ENCODE results near the gene NOC4L. TPM values are rescaled to one million over a fixed set of nuclear protein-coding genes. Genes with fewer than 3 reads are reported as not detected.
"Not testable (repeated sequence)": the region's sequence is repeated elsewhere in the genome, so short reads cannot be mapped to it uniquely, and the experiment has no call there.

The NOC4L gene
- total RNA-seq, 1 donor = 13.2 TPM

DNA sequence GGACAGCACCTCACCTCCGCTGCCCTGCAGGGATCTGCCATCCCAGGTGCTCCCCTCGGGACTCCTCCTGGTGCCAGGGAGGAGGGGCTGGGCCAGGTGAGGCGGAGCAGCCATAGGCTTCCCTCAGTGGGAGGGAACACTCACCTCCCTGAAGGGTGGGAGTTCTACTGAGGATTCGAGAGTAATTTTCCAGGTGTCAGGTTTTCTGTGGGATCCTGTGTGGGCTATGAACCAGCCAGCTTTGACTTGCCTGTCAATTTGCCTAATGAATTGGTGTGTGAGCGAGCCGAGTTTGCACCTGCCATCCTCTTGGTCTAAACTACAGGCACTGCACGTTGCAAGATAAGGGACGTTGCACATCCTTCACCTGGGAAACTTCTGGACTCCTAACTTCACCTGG is 50.3 kb downstream of the NOC4L start:
- no peak overlapping the region for H3K4me3 ChIP-seq (ENCODE audit: low read depth, low read length)
- TF ChIP-seq, protein P1, sequence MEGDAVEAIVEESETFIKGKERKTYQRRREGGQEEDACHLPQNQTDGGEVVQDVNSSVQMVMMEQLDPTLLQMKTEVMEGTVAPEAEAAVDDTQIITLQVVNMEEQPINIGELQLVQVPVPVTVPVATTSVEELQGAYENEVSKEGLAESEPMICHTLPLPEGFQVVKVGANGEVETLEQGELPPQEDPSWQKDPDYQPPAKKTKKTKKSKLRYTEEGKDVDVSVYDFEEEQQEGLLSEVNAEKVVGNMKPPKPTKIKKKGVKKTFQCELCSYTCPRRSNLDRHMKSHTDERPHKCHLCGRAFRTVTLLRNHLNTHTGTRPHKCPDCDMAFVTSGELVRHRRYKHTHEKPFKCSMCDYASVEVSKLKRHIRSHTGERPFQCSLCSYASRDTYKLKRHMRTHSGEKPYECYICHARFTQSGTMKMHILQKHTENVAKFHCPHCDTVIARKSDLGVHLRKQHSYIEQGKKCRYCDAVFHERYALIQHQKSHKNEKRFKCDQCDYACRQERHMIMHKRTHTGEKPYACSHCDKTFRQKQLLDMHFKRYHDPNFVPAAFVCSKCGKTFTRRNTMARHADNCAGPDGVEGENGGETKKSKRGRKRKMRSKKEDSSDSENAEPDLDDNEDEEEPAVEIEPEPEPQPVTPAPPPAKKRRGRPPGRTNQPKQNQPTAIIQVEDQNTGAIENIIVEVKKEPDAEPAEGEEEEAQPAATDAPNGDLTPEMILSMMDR (IDR thresholded peaks at IDR 0.05; ENCODE audit: insufficient read depth, low read length) = no peak

DNA sequence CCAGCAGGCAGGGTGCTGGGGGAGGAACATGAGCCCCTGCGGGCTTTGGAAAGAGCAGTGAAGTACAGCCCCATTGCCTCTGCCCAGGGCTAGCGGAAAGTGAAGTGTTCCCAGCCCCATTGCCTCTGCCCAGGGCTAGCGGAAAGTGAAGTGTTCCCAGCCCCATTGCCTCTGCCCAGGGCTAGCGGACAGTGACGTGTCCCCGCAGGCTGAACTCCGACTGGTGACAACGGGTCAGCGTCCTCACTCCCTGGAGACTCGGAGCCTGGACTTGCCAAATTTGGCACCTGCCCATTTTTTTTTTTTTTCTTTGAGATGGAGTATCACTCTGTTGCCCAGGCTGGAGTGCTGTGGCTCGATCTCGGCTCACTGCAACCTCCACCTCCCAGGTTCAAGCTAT is 51.0 kb downstream of the NOC4L start:
- not testable (repeated sequence) for DNase-seq (ENCODE audit: low read depth); H3K4me3 ChIP-seq (ENCODE audit: low read depth, low read length)

More for the DNA sequence above, 50.3 kb downstream of the NOC4L start:
- no peak for DNase-seq (ENCODE audit: low read depth)

DNA sequence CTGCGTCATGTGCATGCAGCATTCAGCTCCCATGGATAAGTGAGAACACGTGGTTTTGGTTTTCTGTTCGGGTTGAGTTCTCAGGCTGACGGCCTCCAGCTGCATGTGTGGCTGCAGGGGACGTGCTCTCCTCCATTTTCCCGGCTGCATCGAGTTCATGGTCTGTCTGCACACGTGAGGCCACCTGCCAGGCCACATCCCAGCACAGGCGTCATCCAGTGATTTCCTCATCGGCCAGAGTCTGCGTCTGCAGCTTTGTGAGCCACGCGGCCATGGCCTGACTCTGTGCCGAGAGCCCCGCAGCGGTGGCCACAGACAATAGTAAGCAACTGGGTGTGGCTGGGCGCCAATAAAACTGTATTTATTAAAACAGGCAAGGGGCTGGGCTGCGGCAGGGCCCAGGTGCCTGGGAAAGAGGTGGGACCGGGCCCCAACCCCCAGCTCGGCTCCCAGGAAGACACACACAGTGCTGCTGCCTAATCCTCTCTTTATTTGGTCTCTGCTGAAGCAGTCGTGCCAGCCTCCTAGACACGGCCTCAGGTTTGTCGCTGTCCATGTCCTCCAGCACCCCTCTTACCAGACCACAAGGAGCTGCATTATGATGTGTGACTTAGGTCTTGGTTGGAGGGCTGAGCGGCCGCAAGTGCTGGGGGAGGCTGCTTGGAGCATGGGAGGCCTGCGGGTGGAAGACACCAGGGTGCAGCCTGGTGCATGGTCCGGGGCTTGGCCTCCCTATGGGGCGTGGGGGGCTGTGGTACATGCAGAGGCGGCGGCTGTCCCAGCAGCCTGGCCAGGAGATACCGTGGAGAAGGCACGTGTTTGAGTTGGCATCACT is 52.0 kb downstream of the NOC4L start:
- TF ChIP-seq, protein P1 (IDR thresholded peaks at IDR 0.05; ENCODE audit: insufficient read depth, low read length) = no peak
- DNase-seq (ENCODE audit: low read depth) = no peak

DNA sequence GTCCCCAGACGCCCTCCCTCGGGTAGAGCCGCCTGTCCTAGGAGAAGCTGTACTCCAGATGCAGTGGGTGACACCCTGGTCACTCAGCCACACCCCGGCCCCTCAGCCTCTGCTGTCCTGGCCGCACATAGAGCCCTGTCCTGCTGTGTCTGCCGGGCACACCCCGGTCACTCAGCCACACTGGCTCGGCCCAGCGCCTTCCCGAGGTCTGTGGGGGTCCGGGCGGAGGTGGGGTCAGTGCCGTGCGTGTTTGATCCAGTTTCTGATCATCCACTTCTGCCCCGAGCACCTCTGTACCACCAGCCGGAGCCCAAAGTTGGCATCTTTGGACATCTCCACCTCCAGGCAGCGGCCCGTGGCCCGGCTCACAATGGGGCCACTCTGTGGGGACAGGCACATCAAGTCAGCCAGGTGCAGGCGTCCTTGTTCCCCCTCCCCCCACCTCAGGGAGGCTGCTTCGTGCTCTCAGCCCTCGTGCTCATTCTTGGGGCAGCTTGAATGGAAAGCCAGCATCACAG is 52.7 kb downstream of the NOC4L start:
- TF ChIP-seq, protein P1 (IDR thresholded peaks at IDR 0.05; ENCODE audit: insufficient read depth, low read length) = no peak
- H3K4me3 ChIP-seq (ENCODE audit: low read depth, low read length) = no peak overlapping the region

More for the DNA sequence above, 52.0 kb downstream of the NOC4L start:
- no peak overlapping the region for H3K4me3 ChIP-seq (ENCODE audit: low read depth, low read length)

DNA sequence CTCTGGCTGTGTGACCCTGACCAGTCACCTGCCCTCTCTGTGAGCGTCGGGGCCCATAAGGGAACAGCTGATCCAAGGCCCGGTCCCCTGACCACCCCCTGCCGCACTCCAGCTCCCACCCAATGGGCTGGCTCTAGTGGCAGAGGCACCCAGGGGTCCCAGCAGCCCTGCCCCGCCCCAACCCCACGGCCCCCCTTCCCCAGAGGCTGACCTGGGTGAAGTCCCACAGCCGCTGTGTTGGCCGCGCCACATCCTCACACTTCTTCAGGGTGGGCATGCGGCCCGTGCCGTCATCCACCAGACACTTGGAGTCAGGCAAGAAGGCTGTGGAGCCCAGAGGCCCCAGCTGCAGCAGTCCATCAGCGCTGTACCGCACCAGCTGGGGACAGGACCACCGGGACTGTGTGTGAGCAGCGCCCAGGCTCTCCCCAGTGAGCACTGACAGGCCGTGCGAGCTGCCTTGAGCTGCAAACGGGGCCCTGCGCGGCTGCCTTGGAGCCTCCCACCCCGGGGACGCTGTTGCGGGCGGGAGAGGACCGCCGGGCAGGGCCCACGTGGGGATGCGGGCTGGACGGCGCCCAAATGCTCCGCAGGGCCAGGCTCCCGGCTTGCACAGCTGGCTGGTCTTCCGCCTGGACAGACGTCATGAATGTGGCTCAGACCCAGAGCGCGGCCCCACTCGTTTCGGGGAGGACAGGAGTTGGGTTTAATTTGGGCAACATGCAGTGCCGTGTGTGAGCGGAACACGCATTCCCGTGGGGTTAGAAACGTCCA is 53.5 kb downstream of the NOC4L start:
- peak; percentile 16 for DNase-seq (ENCODE audit: low read depth)
- no peak overlapping the region for H3K4me3 ChIP-seq (ENCODE audit: low read depth, low read length)
- TF ChIP-seq, protein P1 (IDR thresholded peaks at IDR 0.05; ENCODE audit: insufficient read depth, low read length) = no peak

More for the DNA sequence above, 52.7 kb downstream of the NOC4L start:
- no peak for DNase-seq (ENCODE audit: low read depth)

DNA sequence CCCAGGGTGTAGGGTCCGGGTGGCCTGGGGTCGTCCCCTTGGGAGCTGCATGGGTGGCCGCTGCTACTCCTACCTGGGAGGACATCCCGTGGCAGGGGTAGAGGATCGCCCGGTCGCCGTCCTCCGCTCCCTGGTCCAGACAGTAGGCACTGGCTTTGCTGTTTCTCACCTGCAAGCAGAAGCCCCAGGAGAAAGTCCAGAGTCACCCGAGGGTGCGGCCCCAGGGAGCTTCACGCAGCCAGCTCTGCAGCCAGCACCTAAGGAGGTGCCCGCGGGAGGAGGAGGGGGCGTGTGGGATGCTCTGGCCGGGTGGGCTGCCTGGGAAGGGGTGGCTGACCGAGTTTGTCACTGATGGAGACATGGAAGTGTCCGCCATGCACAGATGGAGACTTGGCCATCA is 54.8 kb downstream of the NOC4L start:
- no peak overlapping the region for H3K4me3 ChIP-seq (ENCODE audit: low read depth, low read length)
- DNase-seq (ENCODE audit: low read depth) = no peak
- TF ChIP-seq, protein P1 (IDR thresholded peaks at IDR 0.05; ENCODE audit: insufficient read depth, low read length) = no peak
